Superior temporal gyrus (tissue), 1 donor: Measurements from ENCODE around the gene HIC1.

Experiments
- DNase-seq: peaks from one replicate; pipeline ENCODE4 v3.0.0-alpha.2; 2016; ENCODE audit errors: extremely low spot score

Gene HIC1

DNA sequence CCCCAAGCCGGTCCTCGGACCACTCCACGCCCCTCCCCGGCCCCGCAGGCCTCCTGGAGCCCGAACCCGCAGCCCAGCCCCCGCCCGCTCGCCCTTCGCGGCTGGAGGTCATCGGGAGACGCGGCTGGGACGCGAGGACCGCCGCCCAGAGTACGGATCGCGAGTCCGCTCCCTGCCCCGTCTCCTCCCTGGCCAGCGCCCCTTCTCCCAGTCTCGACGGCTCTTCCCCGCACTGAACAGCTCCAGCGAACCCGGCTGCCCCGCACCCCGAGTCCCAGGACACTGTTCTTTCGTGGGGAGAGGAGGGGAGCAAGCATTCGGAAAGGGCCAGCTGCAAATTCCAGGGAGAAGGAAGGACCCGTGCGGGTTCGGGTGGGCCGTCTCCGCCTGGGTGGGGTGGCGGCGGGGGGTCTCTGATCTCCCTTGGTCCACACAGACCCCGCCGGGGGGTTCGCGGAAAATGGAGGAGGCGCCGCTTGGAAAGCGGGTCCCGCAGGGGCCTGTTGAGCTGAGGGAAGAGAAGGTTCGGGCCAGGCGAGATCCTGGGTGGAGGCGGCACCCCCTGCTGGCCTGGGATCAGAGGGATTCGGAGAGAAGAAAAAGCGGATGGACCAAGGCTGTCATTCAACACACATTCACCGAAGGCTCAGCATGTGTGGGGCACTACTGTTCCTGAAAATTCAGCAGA lies 29.1 kb upstream of the HIC1 start:
- DNase-seq, result peak; percentile 58

DNA sequence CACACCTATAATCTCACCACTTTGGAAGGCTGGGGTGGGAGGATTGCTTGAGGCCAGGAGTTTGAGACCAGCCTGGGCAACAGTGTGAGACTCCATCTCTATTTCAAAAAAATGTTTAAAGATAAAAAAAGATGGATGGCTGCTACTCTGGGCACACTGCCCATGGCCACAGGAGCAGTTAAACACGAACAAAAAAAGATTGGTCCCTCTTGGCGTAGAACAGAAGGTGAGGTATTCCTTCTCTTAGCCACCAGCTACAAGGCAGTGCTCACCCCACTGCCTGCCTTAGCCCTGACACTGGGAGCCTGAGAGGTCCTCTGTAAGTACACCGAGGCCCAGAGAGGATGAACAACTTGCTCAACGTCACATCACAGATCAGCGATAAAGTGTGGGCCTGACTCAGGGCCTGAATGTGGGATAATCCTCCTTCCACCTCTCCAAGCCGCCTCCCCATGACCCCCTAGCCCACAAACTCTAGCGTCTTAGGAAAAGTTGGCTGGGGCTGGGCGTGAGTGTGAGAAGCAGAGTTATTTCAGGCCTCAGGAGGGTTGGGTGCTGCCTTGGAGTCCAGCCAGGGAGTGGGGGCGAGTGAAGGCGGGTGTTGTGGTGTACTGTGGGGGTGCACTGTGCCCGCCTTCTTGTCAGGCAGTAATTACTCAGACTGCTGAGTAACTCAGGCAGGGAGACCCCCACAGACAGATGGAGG lies 27.2 kb upstream of the HIC1 start:
- DNase-seq, result no peak

DNA sequence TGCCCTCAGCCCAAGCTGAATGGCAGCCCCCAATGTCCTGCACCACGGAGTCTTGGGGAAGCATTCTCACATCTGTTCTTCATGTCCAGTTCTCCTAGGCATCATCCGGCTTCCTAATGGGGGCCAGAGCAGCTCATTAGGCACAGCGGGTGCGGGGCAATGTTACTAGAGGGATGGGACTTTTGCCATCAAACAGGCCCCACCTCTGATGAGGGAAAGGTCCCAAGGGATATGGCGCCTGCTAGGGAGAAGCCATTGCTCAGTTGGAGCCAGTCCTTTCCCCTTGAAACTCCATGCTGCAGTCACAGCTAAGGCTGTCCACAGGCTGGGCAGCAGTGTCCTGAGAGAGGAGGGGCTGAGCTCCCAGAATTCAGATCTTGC lies 26.7 kb upstream of the HIC1 start:
- DNase-seq, result no peak

DNA sequence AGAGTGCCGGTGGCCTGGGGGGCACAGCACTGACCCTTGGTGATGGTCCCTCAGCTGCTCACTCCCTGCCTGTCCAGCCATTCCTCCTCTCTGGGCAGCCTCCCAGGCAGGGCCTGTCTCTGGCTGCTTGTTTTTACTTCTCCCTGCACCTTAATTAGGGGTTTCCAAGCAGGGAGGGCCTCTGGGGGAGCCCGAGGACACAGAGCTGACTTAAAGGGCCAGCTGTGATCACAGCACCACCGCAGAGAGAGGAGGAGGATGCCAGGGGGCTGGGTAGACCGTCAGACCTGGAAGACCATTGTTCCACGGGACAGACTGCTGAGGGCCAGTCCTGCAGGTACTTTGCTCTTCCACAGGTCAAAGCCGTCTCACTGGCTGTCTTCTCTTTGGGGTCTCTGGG lies 26.2 kb upstream of the HIC1 start:
- DNase-seq, result no peak

DNA sequence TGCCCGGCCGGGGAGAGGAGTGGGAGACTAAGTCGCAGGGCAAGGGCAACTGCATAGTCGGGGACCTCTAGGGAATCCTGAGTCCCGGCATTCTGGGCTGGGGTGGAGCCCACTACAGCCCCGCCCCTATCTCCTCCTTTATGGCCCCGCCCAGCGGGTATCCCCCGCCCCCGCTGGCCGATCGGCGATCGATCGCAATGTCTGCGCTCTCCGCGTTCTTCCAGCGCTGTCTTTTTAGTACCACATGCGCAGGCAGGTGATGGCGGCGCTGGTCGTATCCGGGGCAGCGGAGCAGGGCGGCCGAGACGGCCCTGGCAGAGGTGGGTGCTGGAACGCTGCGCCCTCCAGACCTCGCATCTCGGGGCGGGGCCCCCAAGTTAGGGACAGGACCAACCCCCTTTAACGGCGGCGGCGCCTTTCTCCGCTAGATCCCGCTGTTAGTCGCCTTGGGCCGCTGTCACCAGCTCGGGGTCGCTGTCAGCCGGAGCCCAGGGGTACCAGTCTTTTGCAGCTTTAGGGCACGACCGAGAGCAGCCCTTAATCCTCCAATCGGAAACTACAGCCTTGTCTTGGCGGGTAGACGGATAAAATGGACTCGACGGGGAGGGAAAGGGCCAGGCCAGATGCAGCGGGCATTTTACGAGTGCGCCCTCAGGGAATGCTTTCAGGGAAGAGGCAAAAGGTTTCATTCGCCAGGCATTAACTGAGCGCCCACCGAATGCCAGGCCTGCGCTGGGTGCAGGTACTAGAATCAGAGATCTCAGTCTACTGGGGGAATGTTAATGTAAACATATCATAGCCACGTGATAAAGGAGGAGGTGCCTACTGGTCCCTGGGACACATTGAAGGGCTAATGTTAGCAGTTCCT lies 24.8 kb upstream of the HIC1 start, which contains the start of gene DPH1:
Gene DPH1, plus strand, starts transcription at position 243 of the 868 bp plus-strand sequence. Its CDS starts 17 bp downstream, at position 260.
- DNase-seq, result peak; percentile 87

DNA sequence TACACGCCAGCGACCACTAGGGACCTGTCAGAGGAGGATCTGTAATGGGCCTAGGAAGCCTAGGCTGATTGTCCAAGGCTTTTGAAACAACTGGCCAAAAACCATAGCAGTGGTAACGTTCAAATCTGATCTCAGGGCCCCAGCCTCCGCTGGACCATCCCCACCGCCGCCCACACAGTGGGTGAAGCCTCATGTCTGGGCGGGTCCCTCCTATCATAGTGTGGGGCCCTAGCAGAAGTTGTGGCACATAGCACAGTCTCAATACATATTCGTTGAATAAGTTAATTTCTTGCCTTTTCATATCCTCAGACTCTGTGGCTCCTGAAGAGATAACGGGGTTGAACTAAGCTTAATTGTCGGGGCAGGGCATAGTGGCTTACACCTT lies 24.1 kb upstream of the HIC1 start:
- no peak for DNase-seq

DNA sequence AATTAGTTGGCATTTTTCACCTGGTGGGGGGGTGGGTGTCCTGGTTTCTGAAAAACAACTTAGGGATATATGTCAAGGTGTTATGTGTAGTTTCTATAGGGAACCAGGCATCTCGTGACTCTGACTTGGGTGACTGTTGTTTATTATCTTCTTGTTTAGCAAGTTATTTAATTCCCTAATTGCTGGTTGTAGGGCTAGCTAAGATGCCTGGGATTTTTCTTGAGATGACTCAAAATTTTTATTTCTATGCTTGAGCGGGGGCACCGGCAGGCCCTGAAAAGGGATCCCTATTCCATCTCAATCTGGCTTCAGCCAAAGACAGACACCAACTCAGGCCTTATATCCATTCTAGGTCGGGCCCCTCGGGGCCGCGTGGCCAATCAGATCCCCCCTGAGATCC lies 21.8 kb upstream of the HIC1 start:
- DNase-seq, result no peak

DNA sequence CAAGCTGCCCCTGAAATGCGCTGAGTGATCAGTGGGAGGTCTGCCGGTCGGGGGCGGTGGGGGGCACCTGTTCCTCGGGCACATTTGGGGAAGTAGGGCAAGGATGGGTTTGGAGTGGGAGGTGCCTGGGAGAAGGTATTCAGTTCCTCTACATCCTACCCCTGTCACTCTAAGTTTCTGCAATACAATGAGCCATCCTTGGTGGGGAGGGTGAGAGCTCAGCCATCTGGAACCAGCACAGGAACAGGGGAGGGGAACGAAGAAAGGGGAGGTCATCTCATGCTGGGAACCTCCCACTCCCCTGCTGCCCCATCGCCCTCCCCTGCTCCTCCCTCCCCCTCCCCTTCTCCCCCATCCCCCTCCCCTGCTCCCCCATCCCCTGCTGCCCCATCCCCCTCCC lies 20.7 kb upstream of the HIC1 start:
- no peak for DNase-seq

DNA sequence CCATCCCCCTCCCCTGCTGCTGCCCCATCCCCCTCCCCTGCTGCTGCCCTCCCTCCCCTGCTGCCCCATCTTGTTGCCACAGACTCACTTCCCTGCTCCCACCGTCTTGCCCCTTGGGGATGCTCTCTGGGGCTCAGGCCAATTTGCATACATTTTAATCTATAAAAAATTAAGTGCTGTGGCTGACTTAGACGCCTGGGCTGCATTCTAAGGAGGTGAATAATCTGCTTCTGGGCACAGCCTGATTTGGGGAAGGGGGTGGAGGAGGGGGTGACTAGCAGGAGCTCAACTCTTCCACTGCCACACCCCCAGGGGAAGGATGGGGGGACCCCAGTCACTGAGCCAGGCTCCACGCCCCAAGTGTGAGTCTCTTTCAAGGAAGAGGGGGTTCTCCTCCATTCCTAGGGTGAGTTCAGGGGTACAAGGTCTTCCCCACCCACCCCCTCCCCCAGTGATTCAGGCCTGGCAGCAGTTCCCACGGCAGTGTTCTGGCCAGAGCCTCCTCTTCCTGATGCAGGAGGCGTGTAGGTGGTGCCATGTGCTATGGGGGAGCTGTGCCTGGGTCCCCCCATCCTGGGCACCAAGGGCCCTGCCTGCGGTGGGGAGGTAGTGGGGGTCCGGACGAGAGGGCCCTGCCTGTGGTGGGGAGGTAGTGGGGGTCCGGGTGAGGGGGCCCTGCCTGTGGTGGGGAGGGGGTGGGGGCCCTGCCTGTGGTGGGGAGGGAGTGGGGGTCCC lies 19.9 kb upstream of the HIC1 start:
- DNase-seq, result no peak

DNA sequence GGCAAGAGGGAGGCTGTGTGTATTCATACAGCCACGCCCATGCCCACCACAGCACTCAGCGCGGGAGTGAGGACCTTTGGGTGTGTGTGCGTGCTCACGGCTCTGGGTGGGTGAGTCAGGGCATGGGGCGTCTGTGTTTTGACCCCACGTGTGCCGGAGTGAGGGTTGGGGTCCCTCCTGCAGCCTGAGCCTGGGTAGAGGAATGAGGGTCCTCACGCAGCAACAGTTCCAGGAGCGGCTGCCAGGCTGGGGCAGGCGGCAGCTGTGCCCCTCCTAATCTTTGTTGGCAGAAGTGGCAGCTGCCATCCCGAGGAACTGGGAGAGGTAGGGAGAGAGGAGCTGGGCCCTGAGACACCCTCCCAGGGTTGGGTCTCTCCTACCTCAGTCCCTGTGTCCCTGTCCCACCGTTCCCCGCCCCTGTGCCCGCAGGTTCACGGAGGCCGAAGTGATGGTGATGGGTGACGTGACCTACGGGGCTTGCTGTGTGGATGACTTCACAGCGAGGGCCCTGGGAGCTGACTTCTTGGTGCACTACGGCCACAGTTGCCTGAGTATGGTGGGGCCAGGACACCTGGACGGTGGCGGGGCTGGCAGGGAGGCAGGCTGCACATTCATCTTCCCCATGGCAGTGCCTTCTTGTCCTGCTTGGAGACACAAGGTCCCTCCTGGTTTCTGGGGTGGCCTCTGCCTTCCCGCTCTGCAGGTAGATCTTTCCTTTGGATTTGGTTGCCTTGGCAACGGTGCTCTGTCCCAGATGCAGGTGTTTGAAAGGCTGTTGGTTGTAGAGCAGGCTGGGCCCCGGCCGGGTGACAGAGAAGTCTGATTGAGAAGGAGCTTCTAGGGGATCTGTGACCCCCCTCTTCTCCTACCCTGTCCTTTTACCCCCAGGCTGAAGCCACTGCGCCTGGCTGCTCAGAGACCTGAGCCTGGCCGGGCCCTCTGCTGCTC lies 19.1 kb upstream of the HIC1 start:
- no peak for DNase-seq

DNA sequence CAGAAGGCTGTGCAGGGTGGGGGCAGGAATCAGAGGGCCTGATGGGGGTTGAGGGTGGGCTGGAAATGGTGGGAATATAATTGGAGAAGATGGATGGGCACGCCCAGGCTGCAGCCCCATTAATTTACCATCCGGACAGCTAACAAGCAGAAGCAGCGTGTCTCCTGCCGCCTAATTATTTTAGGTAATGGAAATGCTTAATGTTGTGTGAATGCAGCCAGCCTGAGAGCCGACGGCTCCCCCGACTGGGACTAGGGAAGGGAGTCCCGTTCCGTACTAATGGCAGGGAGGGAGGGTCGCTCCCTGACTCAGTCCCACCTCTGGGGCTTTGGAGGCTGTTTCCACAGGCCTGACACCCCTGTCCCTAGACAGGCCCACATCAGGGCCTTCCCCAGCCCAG lies 17.7 kb upstream of the HIC1 start:
- no peak for DNase-seq

DNA sequence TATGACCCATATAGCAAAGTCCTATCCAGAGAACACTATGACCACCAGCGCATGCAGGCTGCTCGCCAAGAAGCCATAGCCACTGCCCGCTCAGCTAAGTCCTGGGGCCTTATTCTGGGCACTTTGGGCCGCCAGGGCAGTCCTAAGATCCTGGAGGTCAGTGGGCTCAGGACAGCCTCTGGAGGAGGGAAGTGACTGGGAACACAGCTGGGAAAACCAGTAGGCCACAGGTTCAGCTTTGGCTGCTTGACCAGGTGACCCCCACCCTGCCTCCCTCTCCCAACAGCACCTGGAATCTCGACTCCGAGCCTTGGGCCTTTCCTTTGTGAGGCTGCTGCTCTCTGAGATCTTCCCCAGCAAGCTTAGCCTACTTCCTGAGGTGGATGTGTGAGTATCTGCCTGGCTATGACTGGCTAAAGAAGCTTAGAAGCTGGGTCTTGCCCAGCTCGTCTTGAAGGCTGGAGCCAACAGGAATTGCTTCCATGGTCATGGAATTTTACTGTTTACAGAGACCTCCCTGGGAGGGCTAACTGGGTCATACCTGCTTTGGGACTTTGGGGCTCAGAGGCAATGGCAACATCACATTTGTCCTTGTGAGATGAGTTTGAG lies 14.6 kb upstream of the HIC1 start:
- no peak for DNase-seq

DNA sequence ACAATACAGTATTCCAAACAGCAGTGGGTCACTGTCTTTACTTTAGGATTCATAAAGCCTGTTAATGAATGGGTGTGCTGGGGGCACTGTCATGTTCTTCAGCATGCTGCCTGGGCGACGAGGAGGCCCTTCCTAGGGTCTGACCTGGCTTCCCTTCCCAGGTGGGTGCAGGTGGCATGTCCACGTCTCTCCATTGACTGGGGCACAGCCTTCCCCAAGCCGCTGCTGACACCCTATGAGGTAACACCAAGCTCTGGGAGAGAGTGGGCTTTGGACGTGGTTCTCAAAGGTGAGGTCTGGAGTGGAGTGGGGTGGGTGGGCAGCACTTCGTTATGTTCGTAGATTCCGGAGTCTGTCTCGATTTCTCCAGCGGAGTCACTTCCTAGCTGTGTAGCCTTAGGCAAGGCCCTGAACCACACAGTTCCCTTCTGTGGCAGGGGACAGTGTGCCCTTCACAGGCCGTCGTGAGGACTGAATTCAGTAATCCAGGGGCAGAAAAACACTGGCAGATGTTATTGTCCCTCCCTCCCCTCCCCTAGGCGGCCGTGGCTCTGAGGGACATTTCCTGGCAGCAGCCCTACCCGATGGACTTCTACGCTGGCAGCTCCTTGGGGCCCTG lies 13.9 kb upstream of the HIC1 start:
- DNase-seq, result peak; percentile 13

DNA sequence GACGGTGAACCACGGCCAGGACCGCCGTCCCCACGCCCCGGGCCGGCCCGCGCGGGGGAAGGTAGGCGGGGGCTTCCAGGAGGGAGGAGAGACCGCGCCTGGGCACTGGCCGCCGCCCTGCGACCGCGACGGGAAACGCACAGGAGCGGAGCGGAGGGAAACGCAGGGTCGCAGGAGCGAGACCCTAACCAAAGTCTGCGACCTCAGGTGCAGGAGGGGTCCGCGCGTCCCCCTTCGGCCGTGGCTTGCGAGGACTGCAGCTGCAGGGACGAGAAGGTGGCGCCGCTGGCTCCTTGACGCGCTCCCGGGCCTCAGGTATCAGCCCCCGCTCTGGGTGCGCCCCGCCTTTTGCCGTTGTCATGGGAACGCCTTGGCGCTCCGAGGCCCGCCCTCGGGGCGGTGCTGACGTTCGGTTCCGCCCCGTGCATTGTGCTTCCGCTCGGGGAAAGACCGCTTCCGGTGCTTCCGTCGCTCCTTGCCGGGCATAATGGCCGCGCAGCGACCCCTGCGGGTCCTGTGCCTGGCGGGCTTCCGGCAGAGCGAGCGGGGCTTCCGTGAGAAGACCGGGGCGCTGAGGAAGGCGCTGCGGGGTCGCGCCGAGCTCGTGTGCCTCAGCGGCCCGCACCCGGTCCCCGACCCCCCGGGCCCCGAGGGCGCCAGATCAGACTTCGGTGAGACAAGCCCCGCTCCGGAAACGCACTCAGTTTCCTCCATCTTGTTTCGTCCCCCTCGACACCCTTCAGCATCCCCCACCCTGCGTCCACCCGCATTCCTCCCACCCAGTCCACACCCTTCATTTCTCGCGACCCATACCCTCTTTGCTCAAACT lies 13.1 kb upstream of the HIC1 start, which contains the start of gene OVCA2:
Gene OVCA2, plus strand, starts transcription at position 462 of the 829 bp plus-strand sequence. Its CDS starts 26 bp downstream, at position 488.
- peak; percentile 96 for DNase-seq

DNA sequence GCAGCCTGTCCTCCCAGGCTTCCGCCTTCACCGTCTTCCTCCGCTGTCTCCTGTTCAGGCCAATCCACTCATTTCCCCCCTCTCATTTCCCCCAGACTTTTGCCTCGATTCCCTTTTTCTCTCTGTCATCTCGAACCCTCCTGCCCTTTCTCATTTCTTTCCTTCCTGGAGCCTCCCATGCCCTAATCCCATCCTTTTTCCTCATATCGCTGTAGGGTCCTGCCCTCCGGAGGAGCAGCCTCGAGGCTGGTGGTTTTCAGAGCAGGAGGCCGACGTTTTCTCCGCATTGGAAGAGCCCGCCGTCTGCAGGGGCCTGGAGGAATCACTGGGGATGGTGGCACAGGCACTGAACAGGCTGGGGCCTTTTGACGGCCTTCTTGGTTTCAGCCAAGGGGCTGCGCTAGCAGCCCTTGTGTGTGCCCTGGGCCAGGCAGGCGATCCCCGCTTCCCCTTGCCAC lies 12.5 kb upstream of the HIC1 start:
- DNase-seq, result peak; percentile 20

DNA sequence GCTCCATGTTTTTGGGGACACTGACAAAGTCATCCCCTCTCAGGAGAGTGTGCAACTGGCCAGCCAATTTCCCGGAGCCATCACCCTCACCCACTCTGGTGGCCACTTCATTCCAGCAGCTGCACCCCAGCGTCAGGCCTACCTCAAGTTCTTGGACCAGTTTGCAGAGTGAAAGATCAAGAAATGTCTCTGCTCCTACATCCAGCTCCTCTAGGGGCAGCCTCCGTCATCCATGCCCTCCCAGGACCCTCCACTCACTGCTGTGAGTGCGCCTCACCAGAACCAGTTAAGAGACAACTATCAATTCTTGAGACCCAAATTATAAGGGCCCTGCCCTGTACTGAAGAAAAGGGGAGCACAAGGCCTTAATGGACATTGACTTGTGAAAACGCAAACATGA lies 12.0 kb upstream of the HIC1 start:
- no peak for DNase-seq

DNA sequence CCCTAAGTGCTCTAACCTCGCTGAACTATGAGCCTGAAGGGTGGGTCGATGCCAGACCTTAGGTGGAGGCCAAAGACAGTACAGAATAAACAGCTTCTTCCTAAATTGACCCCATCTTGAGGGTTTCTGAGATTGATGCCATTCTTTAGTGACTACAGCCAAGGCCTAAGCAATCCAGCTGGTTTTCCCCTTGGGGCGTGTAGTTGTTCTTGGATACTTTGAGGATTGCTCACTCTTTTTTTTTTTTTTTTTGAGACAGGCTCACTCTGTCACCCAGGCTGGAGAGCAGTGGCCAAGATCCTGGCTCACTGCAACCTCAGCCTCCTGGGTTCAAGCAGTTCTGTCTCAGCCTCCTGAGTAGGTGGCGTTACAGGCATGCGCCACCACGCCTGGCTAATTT lies 11.1 kb upstream of the HIC1 start:
- no peak for DNase-seq

DNA sequence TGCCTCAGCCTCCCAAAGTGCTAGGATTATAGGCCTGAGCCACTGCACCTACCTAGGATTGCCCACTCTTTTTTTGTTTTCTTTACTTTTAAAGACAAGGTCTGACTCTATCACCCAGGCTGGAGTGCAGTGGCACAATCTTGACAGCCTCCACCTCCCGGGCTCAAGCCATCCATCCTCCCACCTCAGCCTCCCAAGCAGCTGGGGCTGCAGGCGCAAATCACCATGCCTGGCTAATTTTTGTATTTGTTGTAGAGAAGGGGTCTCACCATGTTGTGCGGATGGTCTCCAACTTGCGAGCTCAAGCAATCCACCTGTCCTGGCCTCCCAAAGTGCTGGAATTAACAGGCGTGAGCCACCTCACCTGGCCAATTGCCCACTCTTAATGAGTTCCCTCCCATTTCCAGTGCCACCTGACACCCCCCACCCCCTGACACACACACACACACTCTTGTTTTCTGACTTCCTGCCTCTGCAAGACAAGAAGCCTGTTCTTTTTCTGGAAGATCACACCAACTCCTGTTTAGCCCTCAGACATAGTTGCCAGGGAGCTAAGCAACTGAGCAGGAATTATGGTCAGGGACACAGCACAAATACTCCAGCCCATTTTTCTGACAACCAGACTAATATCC lies 10.5 kb upstream of the HIC1 start:
- no peak for DNase-seq
